Adipocyte (in vitro differentiated cells): ENCODE data around the gene WDR48.
A peak's percentile ranks its signal among the peaks of the same experiment; 100 is the strongest.

Source experiments
- DNase-seq: peaks from one replicate; pipeline ENCODE4 v3.0.0-alpha.2; 2015; ENCODE audit warnings: low read depth
- H3K27me3 ChIP-seq: replicated peaks from 2 replicates; pipeline ENCODE4 v1.7.0; 2013; ENCODE audit warnings: mild to moderate bottlenecking, low read length, moderate library complexity; ENCODE audit not compliant: control insufficient read depth, insufficient read depth
- H3K36me3 ChIP-seq: 2 replicates; pipeline ENCODE4 v1.7.0; 2013; ENCODE audit warnings: low read length, mild to moderate bottlenecking, moderate library complexity; ENCODE audit not compliant: control insufficient read depth, insufficient read depth, severe bottlenecking
- H3K4me1 ChIP-seq: 2 replicates; pipeline ENCODE4 v1.7.0; 2013; ENCODE audit warnings: mild to moderate bottlenecking, low read length, moderate library complexity; ENCODE audit not compliant: control insufficient read depth, insufficient read depth
- H3K4me3 ChIP-seq: 2 replicates; pipeline ENCODE4 v1.7.0; 2013; ENCODE audit warnings: mild to moderate bottlenecking, low read length, moderate library complexity
- H3K9ac ChIP-seq: 2 replicates; pipeline ENCODE4 v1.7.0; 2013; ENCODE audit warnings: mild to moderate bottlenecking, low read length, moderate library complexity
- H3K9me3 ChIP-seq: 2 replicates; pipeline ENCODE4 v1.7.0; 2013; ENCODE audit warnings: mild to moderate bottlenecking, low read length, moderate library complexity; ENCODE audit not compliant: control insufficient read depth

Gene WDR48

GRCh38 chr3:39136533-39137434 lies 85.0 kb downstream of the WDR48 start:
- H3K9ac ChIP-seq, result no peak overlapping the region
- no peak overlapping the region for H3K4me3 ChIP-seq
- H3K36me3 ChIP-seq, result peaks cover 8% of the 10 kb centered on the region
- no peak for DNase-seq
- no peaks in the 10 kb centered on the region for H3K27me3 ChIP-seq
- H3K4me1 ChIP-seq, result peaks cover 12% of the 10 kb centered on the region
- H3K9me3 ChIP-seq, result no peaks in the 10 kb centered on the region

- Histone ChIP-seq H3K36me3 (peaks cover 14% of the 10 kb centered on the region), H3K4me1 (peaks cover 12% of the 10 kb centered on the region), H3K9ac (no peak overlapping the region), H3K27me3 (no peaks in the 10 kb centered on the region), H3K4me3 (no peak overlapping the region), H3K9me3 (no peaks in the 10 kb centered on the region)
- no peak for DNase-seq
These were observed 85.7 kb downstream of the WDR48 start for GRCh38 chr3:39137435-39137936.

- no peak for DNase-seq
- Histone ChIP-seq H3K27me3 (no peaks in the 10 kb centered on the region), H3K9me3 (no peaks in the 10 kb centered on the region), H3K4me3 (no peak overlapping the region), H3K4me1 (peaks cover 12% of the 10 kb centered on the region), H3K9ac (no peak overlapping the region), H3K36me3 (peaks cover 21% of the 10 kb centered on the region)
These were observed 86.4 kb downstream of the WDR48 start for GRCh38 chr3:39137991-39138803.

GRCh38 chr3:39138804-39139415 lies 87.1 kb downstream of the WDR48 start:
- no peak overlapping the region for H3K9ac ChIP-seq
- peak; percentile 64 for DNase-seq
- no peak overlapping the region for H3K4me3 ChIP-seq
- H3K4me1 ChIP-seq, result peaks cover 12% of the 10 kb centered on the region
- H3K27me3 ChIP-seq, result no peaks in the 10 kb centered on the region
- peaks cover 28% of the 10 kb centered on the region for H3K36me3 ChIP-seq
- H3K9me3 ChIP-seq, result no peaks in the 10 kb centered on the region

GRCh38 chr3:39139442-39139841 lies 87.6 kb downstream of the WDR48 start:
- Histone ChIP-seq H3K4me3 (no peak overlapping the region), H3K27me3 (no peaks in the 10 kb centered on the region), H3K36me3 (peaks cover 33% of the 10 kb centered on the region), H3K4me1 (peaks cover 12% of the 10 kb centered on the region), H3K9me3 (no peaks in the 10 kb centered on the region), H3K9ac (no peak overlapping the region)
- no peak for DNase-seq

GRCh38 chr3:39140341-39140971 lies 88.6 kb downstream of the WDR48 start:
- Histone ChIP-seq H3K27me3 (no peaks in the 10 kb centered on the region), H3K4me3 (no peak overlapping the region), H3K9me3 (no peaks in the 10 kb centered on the region), H3K36me3 (peaks cover 43% of the 10 kb centered on the region), H3K9ac (no peak overlapping the region), H3K4me1 (peaks cover 12% of the 10 kb centered on the region)
- DNase-seq, result no peak

GRCh38 chr3:39141171-39141995 lies 89.6 kb downstream of the WDR48 start:
- Histone ChIP-seq H3K9ac (no peak overlapping the region), H3K4me3 (no peak overlapping the region), H3K36me3 (peaks cover 52% of the 10 kb centered on the region), H3K9me3 (no peaks in the 10 kb centered on the region), H3K27me3 (no peaks in the 10 kb centered on the region), H3K4me1 (peaks cover 20% of the 10 kb centered on the region)
- peak; percentile 63 for DNase-seq

- H3K36me3 ChIP-seq, result peaks cover 54% of the 10 kb centered on the region
- no peak overlapping the region for H3K4me3 ChIP-seq
- H3K9me3 ChIP-seq, result no peaks in the 10 kb centered on the region
- no peak overlapping the region for H3K9ac ChIP-seq
- no peaks in the 10 kb centered on the region for H3K27me3 ChIP-seq
- H3K4me1 ChIP-seq, result peaks cover 26% of the 10 kb centered on the region
- no peak for DNase-seq
These were observed 90.3 kb downstream of the WDR48 start for GRCh38 chr3:39142067-39142466.

GRCh38 chr3:39143051-39143885 lies 91.5 kb downstream of the WDR48 start:
- DNase-seq, result no peak
- no peak overlapping the region for H3K4me3 ChIP-seq
- peaks cover 38% of the 10 kb centered on the region for H3K4me1 ChIP-seq

More at GRCh38 chr3:39143051-39143885, 91.5 kb downstream of the WDR48 start:
- H3K9me3 ChIP-seq, result no peaks in the 10 kb centered on the region
- H3K36me3 ChIP-seq, result peaks cover 54% of the 10 kb centered on the region
- H3K27me3 ChIP-seq, result no peaks in the 10 kb centered on the region
- H3K9ac ChIP-seq, result no peak overlapping the region
